Measurements from ENCODE around the gene MYLK. TPM values are rescaled to one million over a fixed set of nuclear protein-coding genes. Genes with fewer than 3 reads are reported as not detected.
"Not testable (repeated sequence)": the region's sequence is repeated elsewhere in the genome, so short reads cannot be mapped to it uniquely, and the experiment has no call there.

Gene MYLK
- polyA plus RNA-seq, 3 donors from 2014 or later, result 0.36 to 3.7 (median 0.89) TPM

DNA sequence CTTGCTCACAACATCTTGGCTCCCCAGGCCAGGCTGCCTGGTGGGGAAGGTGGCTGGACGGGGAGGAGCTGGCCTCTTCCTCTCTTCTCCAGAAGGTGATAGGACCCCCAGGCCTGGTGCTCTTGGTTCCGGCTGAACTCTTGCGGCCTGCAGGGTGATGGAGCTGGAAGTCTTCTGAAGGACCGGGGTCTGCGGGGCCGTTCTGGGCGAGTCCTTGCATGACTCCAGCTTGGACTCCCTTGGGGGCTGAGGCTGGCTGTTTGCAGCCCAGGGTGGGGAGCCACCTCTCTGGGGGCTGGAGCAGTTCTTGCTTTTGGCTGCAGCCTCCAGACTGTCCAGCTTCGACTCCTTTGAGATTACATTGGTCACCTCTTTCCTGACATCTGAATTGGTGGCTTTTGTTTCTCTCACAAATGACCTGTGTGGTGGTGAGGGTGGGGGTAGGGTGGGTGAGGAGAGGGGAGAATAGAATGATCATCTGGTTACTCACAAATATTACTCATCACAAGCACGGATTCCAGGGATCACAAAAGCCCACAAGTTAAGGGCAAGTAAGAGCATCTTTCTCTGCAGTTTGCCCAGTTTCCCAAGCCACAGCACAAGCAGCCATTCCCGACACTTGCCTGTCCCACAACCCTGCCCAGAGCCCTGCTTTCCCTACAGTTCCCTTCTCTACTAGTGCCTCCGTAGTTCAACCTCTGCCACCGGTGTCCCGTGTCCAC lies 150.2 kb downstream of the MYLK start:
- Mint-ChIP-seq H3K4me3 (no peak overlapping the region), H3K36me3 (no peaks in the 10 kb centered on the region), H3K4me1 (no peaks in the 10 kb centered on the region), H3K27ac (no peak overlapping the region), H3K9me3 (no peaks in the 10 kb centered on the region), H3K27me3 (ENCODE audit: low read depth in 3 of 3) (peaks cover 0 to 8% (median 2%) of the 10 kb centered on the region in 3 donors)
- DNase-seq, result no peak

DNA sequence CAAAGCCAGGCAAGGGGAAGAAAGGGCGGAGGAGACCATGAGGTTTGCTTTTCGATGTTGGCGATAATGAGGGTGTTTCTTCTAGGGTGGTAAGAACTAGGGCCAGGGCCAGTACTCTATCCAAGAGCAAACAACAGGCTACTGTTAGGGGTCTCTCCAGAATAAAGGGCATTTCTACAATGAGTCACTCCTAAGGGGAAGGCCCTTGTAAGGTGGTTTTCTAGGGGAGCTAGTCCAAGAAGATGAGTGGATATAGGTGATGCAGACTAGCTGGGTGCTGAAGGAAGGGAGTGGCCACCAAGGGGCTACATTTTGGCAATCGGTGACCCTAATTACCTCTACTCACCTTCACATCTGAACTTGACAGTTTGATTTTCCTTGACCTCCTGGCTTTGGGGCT lies 150.8 kb downstream of the MYLK start:
- no peak for DNase-seq
- H3K4me1 Mint-ChIP-seq, result no peaks in the 10 kb centered on the region
- no peak overlapping the region for H3K27ac Mint-ChIP-seq
- H3K4me3 Mint-ChIP-seq, result no peak overlapping the region
- H3K27me3 Mint-ChIP-seq (ENCODE audit: low read depth in 3 of 3), result peaks cover 0 to 5% (median 2%) of the 10 kb centered on the region in 3 donors
- no peaks in the 10 kb centered on the region for H3K36me3 Mint-ChIP-seq
- H3K9me3 Mint-ChIP-seq, result no peaks in the 10 kb centered on the region

- H3K4me1 Mint-ChIP-seq, result no peaks in the 10 kb centered on the region
- peaks cover 0 to 5% (median 2%) of the 10 kb centered on the region in 3 donors for H3K27me3 Mint-ChIP-seq (ENCODE audit: low read depth in 3 of 3)
- H3K4me3 Mint-ChIP-seq, result no peak overlapping the region
- H3K36me3 Mint-ChIP-seq, result no peaks in the 10 kb centered on the region
- H3K27ac Mint-ChIP-seq, result no peak overlapping the region
- DNase-seq, result no peak
- no peaks in the 10 kb centered on the region for H3K9me3 Mint-ChIP-seq
Observed at GRCh38 chr3:123732447-123732846, 151.7 kb downstream of the MYLK start.

DNA sequence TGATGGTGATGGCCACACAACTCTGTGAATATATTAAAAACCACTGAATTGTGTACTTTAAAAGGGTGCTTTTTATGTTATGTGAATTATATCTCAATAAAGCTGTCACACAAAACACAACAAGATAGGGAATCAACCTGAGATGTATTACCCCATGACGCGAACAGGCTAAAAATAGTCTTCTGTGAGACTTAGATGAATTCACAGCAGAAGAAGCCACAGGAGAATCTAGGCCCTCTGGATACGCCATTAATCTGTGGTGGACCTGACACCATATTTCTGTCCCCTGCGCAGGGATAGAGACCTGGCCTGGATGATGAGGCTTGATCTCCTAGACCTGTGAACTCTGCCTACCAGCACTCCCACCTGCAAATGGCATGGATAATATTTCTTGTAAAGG lies 153.3 kb downstream of the MYLK start:
- no peaks in the 10 kb centered on the region for H3K36me3 Mint-ChIP-seq
- no peak for DNase-seq
- peaks cover 0 to 5% (median 4%) of the 10 kb centered on the region in 3 donors for H3K27me3 Mint-ChIP-seq (ENCODE audit: low read depth in 3 of 3)
- H3K9me3 Mint-ChIP-seq, result no peaks in the 10 kb centered on the region
- H3K4me1 Mint-ChIP-seq, result no peaks in the 10 kb centered on the region
- no peak overlapping the region for H3K4me3 Mint-ChIP-seq
- H3K27ac Mint-ChIP-seq, result no peak overlapping the region

DNA sequence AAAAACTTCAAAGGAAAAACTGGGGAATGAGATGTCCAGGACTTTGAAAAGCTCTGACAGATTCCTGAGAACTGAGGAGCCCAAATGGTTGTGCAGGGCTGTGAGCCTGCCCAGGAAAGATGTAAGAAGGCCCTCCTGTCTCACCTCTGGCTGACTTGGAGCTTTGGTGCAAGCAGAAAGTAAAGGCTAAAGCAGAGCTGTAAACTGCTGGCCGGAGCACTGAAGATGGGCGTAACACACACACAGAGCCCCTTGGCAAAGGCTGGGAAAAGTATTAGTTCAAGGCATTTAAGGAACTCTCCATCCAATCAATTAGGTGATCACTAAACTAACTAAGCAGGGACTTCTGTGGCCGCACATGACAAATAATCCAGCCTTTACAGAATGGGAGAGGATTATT lies 155.1 kb downstream of the MYLK start:
- no peak for DNase-seq
- H3K4me1 Mint-ChIP-seq, result no peaks in the 10 kb centered on the region

GRCh38 chr3:123728014-123728413 lies 156.1 kb downstream of the MYLK start:
- Mint-ChIP-seq H3K4me1 (no peaks in the 10 kb centered on the region), H3K27ac (no peak overlapping the region), H3K27me3 (ENCODE audit: low read depth in 3 of 3) (peaks cover 0 to 5% (median 4%) of the 10 kb centered on the region in 3 donors), H3K9me3 (no peaks in the 10 kb centered on the region), H3K4me3 (no peak overlapping the region), H3K36me3 (no peaks in the 10 kb centered on the region)
- DNase-seq, result no peak

More for the DNA sequence above, 155.1 kb downstream of the MYLK start:
- Mint-ChIP-seq H3K36me3 (no peaks in the 10 kb centered on the region), H3K9me3 (no peaks in the 10 kb centered on the region), H3K27me3 (ENCODE audit: low read depth in 3 of 3) (peaks cover 0 to 5% (median 4%) of the 10 kb centered on the region in 3 donors), H3K27ac (no peak overlapping the region), H3K4me3 (no peak overlapping the region)

GRCh38 chr3:123725652-123726400 lies 158.3 kb downstream of the MYLK start:
- H3K4me1 Mint-ChIP-seq, result no peaks in the 10 kb centered on the region
- H3K27me3 Mint-ChIP-seq (ENCODE audit: low read depth in 3 of 3), result peaks cover 0 to 4% (median 0%) of the 10 kb centered on the region in 3 donors
- H3K27ac Mint-ChIP-seq, result no peak overlapping the region
- H3K36me3 Mint-ChIP-seq, result no peaks in the 10 kb centered on the region
- DNase-seq, result no peak
- no peak overlapping the region for H3K4me3 Mint-ChIP-seq
- no peaks in the 10 kb centered on the region for H3K9me3 Mint-ChIP-seq

GRCh38 chr3:123724306-123724705 lies 159.8 kb downstream of the MYLK start:
- Mint-ChIP-seq H3K27ac (no peak overlapping the region), H3K36me3 (no peaks in the 10 kb centered on the region), H3K9me3 (no peaks in the 10 kb centered on the region), H3K4me3 (no peak overlapping the region), H3K4me1 (no peaks in the 10 kb centered on the region), H3K27me3 (ENCODE audit: low read depth in 3 of 3) (peaks cover 0 to 2% (median 0%) of the 10 kb centered on the region in 3 donors)
- DNase-seq, result no peak

DNA sequence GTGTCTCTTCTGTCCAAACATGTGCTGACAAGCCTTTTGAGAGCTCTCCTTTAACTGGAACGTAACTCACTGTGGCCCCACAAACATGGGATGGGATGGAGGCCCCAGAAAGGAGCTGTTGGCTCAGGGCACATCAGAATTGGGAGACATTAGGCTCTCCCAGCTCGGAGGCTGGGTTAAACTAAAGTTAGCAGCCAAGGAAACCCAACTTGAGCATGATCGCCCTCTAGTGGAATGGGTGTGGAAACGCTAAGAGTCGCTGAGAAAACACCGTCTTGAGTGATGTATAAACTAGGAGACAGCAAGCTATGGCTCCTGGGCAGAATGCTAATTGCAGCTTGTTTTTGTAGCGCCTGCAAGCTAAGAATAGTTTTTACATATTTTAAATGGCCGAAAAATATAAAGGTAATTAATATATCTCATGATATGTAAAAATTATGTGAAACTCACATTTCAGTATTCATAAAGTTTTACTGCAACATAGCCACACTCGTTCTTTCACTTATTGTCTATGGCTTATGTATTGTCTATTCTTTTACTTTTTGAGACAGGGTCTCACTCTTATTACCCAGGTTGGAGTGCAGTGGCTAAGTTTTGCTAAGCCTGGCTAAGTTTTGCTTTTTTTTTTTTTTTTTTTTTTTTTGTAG lies 160.5 kb downstream of the MYLK start:
- H3K4me3 Mint-ChIP-seq, result no peak overlapping the region
- H3K27me3 Mint-ChIP-seq (ENCODE audit: low read depth in 3 of 3), result peaks cover 0 to 2% (median 0%) of the 10 kb centered on the region in 3 donors
- H3K27ac Mint-ChIP-seq, result no peak overlapping the region
- H3K36me3 Mint-ChIP-seq, result no peaks in the 10 kb centered on the region
- H3K4me1 Mint-ChIP-seq, result no peaks in the 10 kb centered on the region
- peak; percentile 23 to 33 (median 33) for DNase-seq
- no peaks in the 10 kb centered on the region for H3K9me3 Mint-ChIP-seq

GRCh38 chr3:123723070-123723469 lies 161.1 kb downstream of the MYLK start:
- Mint-ChIP-seq H3K36me3 (no peaks in the 10 kb centered on the region), H3K9me3 (no peaks in the 10 kb centered on the region), H3K27ac (no peak overlapping the region), H3K27me3 (ENCODE audit: low read depth in 3 of 3) (peaks cover 0 to 2% (median 0%) of the 10 kb centered on the region in 3 donors), H3K4me3 (no peak overlapping the region), H3K4me1 (no peaks in the 10 kb centered on the region)
- DNase-seq, result no peak

DNA sequence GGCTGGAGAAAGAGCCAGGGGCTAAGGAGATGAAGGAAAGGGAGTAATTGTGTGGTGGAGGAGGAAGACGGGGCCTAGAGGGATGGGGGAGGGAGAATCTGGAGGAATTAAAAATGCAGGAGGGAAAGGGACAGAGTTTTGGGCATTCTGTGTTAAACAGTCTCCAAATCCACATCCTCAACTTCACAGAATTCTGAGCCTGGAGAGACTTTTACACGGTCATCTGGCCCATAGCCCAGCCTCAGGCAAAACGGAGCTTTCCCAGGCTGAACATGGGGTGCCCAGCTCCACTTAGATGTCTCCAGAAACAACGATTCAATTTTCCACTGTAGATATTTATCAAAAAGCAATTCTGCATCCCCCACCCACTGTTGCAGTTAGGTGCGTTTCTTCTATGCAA lies 161.7 kb downstream of the MYLK start:
- Mint-ChIP-seq H3K4me1 (no peaks in the 10 kb centered on the region), H3K27ac (no peak overlapping the region), H3K36me3 (no peaks in the 10 kb centered on the region), H3K9me3 (no peaks in the 10 kb centered on the region), H3K27me3 (ENCODE audit: low read depth in 3 of 3) (peaks cover 0 to 2% (median 0%) of the 10 kb centered on the region in 3 donors), H3K4me3 (no peak overlapping the region)
- DNase-seq, result no peak

- no peak for DNase-seq
- Mint-ChIP-seq H3K36me3 (no peaks in the 10 kb centered on the region), H3K4me3 (no peak overlapping the region), H3K27ac (no peak overlapping the region), H3K9me3 (no peaks in the 10 kb centered on the region), H3K27me3 (ENCODE audit: low read depth in 3 of 3) (peaks cover 0 to 2% (median 0%) of the 10 kb centered on the region in 3 donors), H3K4me1 (no peaks in the 10 kb centered on the region)
Observed at GRCh38 chr3:123722021-123722420, 162.1 kb downstream of the MYLK start.

GRCh38 chr3:123721095-123721689 lies 162.9 kb downstream of the MYLK start:
- H3K27ac Mint-ChIP-seq; H3K4me3 Mint-ChIP-seq; H3K9me3 Mint-ChIP-seq; H3K4me1 Mint-ChIP-seq; H3K36me3 Mint-ChIP-seq; DNase-seq; H3K27me3 Mint-ChIP-seq (ENCODE audit: low read depth in 3 of 3): not testable (repeated sequence)

- no peak for DNase-seq
- no peak overlapping the region for H3K27ac Mint-ChIP-seq
- H3K4me3 Mint-ChIP-seq, result no peak overlapping the region
- H3K36me3 Mint-ChIP-seq, result no peaks in the 10 kb centered on the region
- no peaks in the 10 kb centered on the region for H3K4me1 Mint-ChIP-seq
- H3K27me3 Mint-ChIP-seq (ENCODE audit: low read depth in 3 of 3), result no peaks in the 10 kb centered on the region
- H3K9me3 Mint-ChIP-seq, result no peaks in the 10 kb centered on the region
Observed at GRCh38 chr3:123720638-123721037, 163.5 kb downstream of the MYLK start.

Data from immature natural killer cell (primary cell).